IPS-20b (cell line): ENCODE data around the gene CERS4.
"Not testable (repeated sequence)": the region's sequence is repeated elsewhere in the genome, so short reads cannot be mapped to it uniquely, and the experiment has no call there.

Source experiments
- H3K27ac ChIP-seq: one replicate; pipeline ENCODE4 v1.5.1; 2013; ENCODE audit warnings: low read length
- H3K27me3 ChIP-seq: 2 replicates; pipeline ENCODE4 v1.6.1; 2013; ENCODE audit warnings: mild to moderate bottlenecking, low read length, inconsistent platforms; ENCODE audit not compliant: insufficient read depth
- H3K36me3 ChIP-seq: 2 replicates; pipeline ENCODE4 v1.6.1; 2013; ENCODE audit warnings: low read depth, mild to moderate bottlenecking, inconsistent platforms, low read length, moderate library complexity; ENCODE audit not compliant: insufficient read depth
- H3K4me1 ChIP-seq: 2 replicates; pipeline ENCODE4 v1.6.1; 2013; ENCODE audit warnings: mild to moderate bottlenecking, control low read depth, inconsistent platforms, low read length, moderate library complexity; ENCODE audit not compliant: insufficient read depth
- H3K4me3 ChIP-seq: 2 replicates; pipeline ENCODE4 v1.5.1; 2013; ENCODE audit warnings: mild to moderate bottlenecking, low read length, inconsistent platforms
- H3K9ac ChIP-seq: 2 replicates; pipeline ENCODE4 v1.6.1; 2013; ENCODE audit warnings: low read depth, mild to moderate bottlenecking, inconsistent platforms, low read length, moderate library complexity
- H3K9me3 ChIP-seq: 2 replicates; pipeline ENCODE4 v1.6.1; 2013; ENCODE audit warnings: mild to moderate bottlenecking, low read depth, low read length, inconsistent platforms; ENCODE audit not compliant: insufficient read depth

CERS4 gene

GRCh38 chr19:8213827-8214672 lies 4.9 kb downstream of the CERS4 start:
- no peak overlapping the region for H3K27ac ChIP-seq
- peaks cover 12% of the 10 kb centered on the region for H3K36me3 ChIP-seq
- no peak overlapping the region for H3K9ac ChIP-seq
- peaks cover 3% of the 10 kb centered on the region; the same call in 1 of the 2 replicates for H3K4me1 ChIP-seq
- H3K27me3 ChIP-seq = no peaks in the 10 kb centered on the region
- no peaks in the 10 kb centered on the region for H3K9me3 ChIP-seq
- no peak overlapping the region for H3K4me3 ChIP-seq

GRCh38 chr19:8214802-8215201 lies 5.6 kb downstream of the CERS4 start:
- Histone ChIP-seq H3K27me3 (no peaks in the 10 kb centered on the region), H3K9ac (no peak overlapping the region), H3K9me3 (no peaks in the 10 kb centered on the region), H3K36me3 (peaks cover 12% of the 10 kb centered on the region), H3K4me3 (no peak overlapping the region), H3K4me1 (peaks cover 3% of the 10 kb centered on the region; the same call in 1 of the 2 replicates), H3K27ac (no peak overlapping the region)

- Histone ChIP-seq H3K9ac (no peak overlapping the region), H3K4me1 (peaks cover 3% of the 10 kb centered on the region; the same call in 1 of the 2 replicates), H3K4me3 (no peak overlapping the region), H3K36me3 (peaks cover 12% of the 10 kb centered on the region), H3K27ac (no peak overlapping the region), H3K27me3 (no peaks in the 10 kb centered on the region), H3K9me3 (no peaks in the 10 kb centered on the region)
Observed at GRCh38 chr19:8215783-8216182, 6.6 kb downstream of the CERS4 start.

GRCh38 chr19:8216357-8216756 lies 7.2 kb downstream of the CERS4 start:
- H3K36me3 ChIP-seq = peaks cover 12% of the 10 kb centered on the region
- no peak overlapping the region for H3K4me3 ChIP-seq
- no peak overlapping the region for H3K9ac ChIP-seq
- H3K9me3 ChIP-seq = no peaks in the 10 kb centered on the region
- no peak overlapping the region for H3K27ac ChIP-seq
- peaks cover 3% of the 10 kb centered on the region; the same call in 1 of the 2 replicates for H3K4me1 ChIP-seq
- no peaks in the 10 kb centered on the region for H3K27me3 ChIP-seq

GRCh38 chr19:8218127-8218526 lies 9.0 kb downstream of the CERS4 start:
- H3K27me3 ChIP-seq, H3K27ac ChIP-seq, H3K9ac ChIP-seq, H3K9me3 ChIP-seq, H3K4me3 ChIP-seq, H3K4me1 ChIP-seq: not testable (repeated sequence)
- H3K36me3 ChIP-seq = peaks cover 12% of the 10 kb centered on the region

GRCh38 chr19:8220481-8220880 lies 11.3 kb downstream of the CERS4 start:
- Histone ChIP-seq H3K9ac (no peak overlapping the region), H3K27me3 (no peaks in the 10 kb centered on the region), H3K4me3 (no peak overlapping the region), H3K9me3 (no peaks in the 10 kb centered on the region), H3K36me3 (peaks cover 3% of the 10 kb centered on the region; the same call in 1 of the 2 replicates), H3K27ac (no peak overlapping the region), H3K4me1 (no peaks in the 10 kb centered on the region)

GRCh38 chr19:8221161-8221560 lies 12.0 kb downstream of the CERS4 start:
- Histone ChIP-seq H3K4me1 (no peaks in the 10 kb centered on the region), H3K9ac (no peak overlapping the region), H3K27ac (no peak overlapping the region), H3K4me3 (no peak overlapping the region), H3K9me3 (no peaks in the 10 kb centered on the region), H3K36me3 (peaks cover 4% of the 10 kb centered on the region; the same call in 1 of the 2 replicates), H3K27me3 (no peaks in the 10 kb centered on the region)

GRCh38 chr19:8223442-8223841 lies 14.3 kb downstream of the CERS4 start:
- not testable (repeated sequence) for H3K27me3 ChIP-seq, H3K36me3 ChIP-seq, H3K4me3 ChIP-seq, H3K27ac ChIP-seq, H3K9me3 ChIP-seq, H3K9ac ChIP-seq, H3K4me1 ChIP-seq

- Histone ChIP-seq H3K27me3 (no peaks in the 10 kb centered on the region), H3K9ac (no peak overlapping the region), H3K4me3 (no peak overlapping the region), H3K9me3 (no peaks in the 10 kb centered on the region), H3K27ac (no peak overlapping the region), H3K36me3 (peaks cover 4% of the 10 kb centered on the region; the same call in 1 of the 2 replicates), H3K4me1 (no peaks in the 10 kb centered on the region)
Observed at GRCh38 chr19:8224394-8225145, 15.4 kb downstream of the CERS4 start.

GRCh38 chr19:8231073-8231604 lies 22.0 kb downstream of the CERS4 start:
- 0 out of 2 replicates have a peak, but pooled peaks cover 6% of the 10 kb centered on the region for H3K36me3 ChIP-seq
- H3K9ac ChIP-seq = no peak overlapping the region
- H3K4me1 ChIP-seq = no peaks in the 10 kb centered on the region
- H3K27me3 ChIP-seq = no peaks in the 10 kb centered on the region
- H3K4me3 ChIP-seq = no peak overlapping the region
- no peak overlapping the region for H3K27ac ChIP-seq
- no peaks in the 10 kb centered on the region for H3K9me3 ChIP-seq

- Histone ChIP-seq H3K27ac (no peak overlapping the region), H3K4me1 (no peaks in the 10 kb centered on the region), H3K36me3 (0 out of 2 replicates have a peak, but pooled peaks cover 6% of the 10 kb centered on the region), H3K4me3 (no peak overlapping the region), H3K27me3 (no peaks in the 10 kb centered on the region), H3K9me3 (no peaks in the 10 kb centered on the region), H3K9ac (no peak overlapping the region)
Observed at GRCh38 chr19:8233370-8233769, 24.2 kb downstream of the CERS4 start.
